Measurements from ENCODE around the gene ZNF366.
A peak's percentile ranks its signal among the peaks of the same experiment; 100 is the strongest.

The ZNF366 gene

DNA sequence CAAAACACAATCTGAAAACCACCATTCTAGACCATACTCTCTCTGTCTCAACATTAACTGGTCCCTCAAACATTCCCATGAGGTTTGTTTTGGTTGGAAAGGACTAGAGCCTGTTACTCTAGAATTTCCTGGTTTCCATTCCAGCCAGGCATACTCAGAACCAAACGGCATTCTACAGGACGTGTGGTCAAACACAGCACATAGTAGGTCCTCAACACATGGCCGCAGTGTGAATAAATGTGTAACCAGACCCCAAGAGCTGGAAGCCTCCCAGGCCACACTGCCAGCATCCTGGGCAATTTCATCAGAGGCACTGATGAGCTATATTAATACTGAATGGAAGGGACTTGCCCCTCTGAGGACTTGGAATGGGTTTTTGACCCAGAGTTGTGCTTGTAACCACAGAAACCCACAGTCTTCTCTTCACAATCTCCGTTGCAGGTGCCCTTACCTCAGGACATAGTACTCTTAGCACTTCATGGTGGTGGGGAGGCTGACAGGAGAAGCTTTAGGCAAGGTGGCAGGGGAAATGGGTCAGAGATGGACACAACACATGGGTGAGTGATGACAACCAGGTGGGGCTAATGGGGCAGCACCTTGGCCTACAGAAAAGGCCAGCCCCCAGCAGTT lies 66.0 kb downstream of the ZNF366 start:
- peak overlapping the region; percentile 48 for H3K27ac ChIP-seq (ENCODE audit: low read depth, low read length)
- H3K27me3 ChIP-seq (ENCODE audit: control insufficient read depth, insufficient read depth, low read length): no peaks in the 10 kb centered on the region
- no peak overlapping the region for H3K4me3 ChIP-seq (ENCODE audit: low read length)
- H3K9ac ChIP-seq (ENCODE audit: low read length): no peak overlapping the region
- no peaks in the 10 kb centered on the region for H3K36me3 ChIP-seq (ENCODE audit: control insufficient read depth, insufficient read depth, low read length)
- peaks cover 19% of the 10 kb centered on the region for H3K4me1 ChIP-seq (ENCODE audit: control insufficient read depth, insufficient read depth, low read length)

DNA sequence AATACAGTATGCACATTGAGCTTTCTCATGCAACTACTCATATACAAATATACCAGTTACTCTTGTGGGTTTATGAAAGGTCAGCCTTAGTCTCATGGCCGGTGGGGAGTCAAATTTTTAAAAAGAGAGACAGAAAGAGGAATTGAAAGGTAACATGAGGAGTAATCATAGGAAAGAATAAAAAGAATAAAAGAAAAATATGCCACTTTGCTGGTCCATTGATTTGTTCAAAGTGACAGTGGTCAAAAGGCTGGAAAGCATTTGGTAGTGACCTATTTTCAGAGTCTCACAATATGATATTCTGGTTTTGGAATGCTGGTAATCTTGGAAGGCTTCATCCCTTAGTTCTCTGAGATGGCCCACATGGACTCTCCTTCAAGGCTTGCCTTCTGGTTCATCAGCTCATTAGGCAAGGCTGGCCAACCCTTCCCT lies 67.0 kb downstream of the ZNF366 start:
- peaks cover 13% of the 10 kb centered on the region for H3K4me1 ChIP-seq (ENCODE audit: control insufficient read depth, insufficient read depth, low read length)
- no peaks in the 10 kb centered on the region for H3K27me3 ChIP-seq (ENCODE audit: control insufficient read depth, insufficient read depth, low read length)
- no peaks in the 10 kb centered on the region for H3K36me3 ChIP-seq (ENCODE audit: control insufficient read depth, insufficient read depth, low read length)
- peak overlapping the region; percentile 48 for H3K27ac ChIP-seq (ENCODE audit: low read depth, low read length)
- no peak overlapping the region for H3K9ac ChIP-seq (ENCODE audit: low read length)
- H3K4me3 ChIP-seq (ENCODE audit: low read length): no peak overlapping the region

DNA sequence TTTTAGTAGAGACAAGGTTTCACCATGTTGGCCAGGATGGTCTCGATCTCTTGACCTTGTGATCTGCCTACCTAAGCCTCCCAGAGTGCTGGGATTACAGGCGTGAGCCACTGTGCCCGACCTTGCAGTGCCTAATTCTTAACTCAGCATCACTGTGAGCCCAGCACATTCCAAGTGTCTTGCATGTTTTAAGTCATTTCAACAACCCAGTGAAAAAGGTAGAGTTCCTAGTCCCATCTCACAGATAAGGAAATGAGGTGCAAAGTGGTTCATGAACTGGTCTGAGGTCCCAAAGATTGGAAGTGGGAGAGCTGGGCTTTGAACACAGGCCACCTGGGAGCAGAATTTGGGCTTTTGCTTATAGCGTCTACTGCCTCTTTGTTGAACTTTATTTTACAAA lies 68.0 kb downstream of the ZNF366 start:
- no peak overlapping the region for H3K27ac ChIP-seq (ENCODE audit: low read depth, low read length)
- peaks cover 13% of the 10 kb centered on the region for H3K4me1 ChIP-seq (ENCODE audit: control insufficient read depth, insufficient read depth, low read length)
- no peak overlapping the region for H3K9ac ChIP-seq (ENCODE audit: low read length)

DNA sequence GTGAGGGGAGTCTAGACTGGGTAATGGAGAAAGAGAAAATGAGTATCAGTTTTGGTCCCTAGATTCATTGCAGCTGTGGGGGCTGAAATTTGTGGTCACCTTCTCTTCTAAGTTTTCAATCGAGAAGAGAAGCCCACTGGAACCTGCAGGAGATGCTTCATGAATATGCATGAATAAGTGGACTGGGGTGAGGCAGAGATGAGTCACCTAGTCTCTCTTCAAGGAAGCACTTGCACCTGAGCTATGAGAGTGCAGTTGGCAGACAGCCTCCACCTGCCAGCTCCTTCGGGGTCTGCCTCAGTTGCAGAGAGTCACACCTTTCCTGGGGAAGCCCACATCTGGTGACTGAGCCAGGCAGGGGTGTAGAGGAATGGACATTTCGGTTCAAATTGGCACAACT lies 69.1 kb downstream of the ZNF366 start:
- Histone ChIP-seq H3K4me1 (ENCODE audit: control insufficient read depth, insufficient read depth, low read length) (peaks cover 19% of the 10 kb centered on the region), H3K36me3 (ENCODE audit: control insufficient read depth, insufficient read depth, low read length) (no peaks in the 10 kb centered on the region), H3K27me3 (ENCODE audit: control insufficient read depth, insufficient read depth, low read length) (no peaks in the 10 kb centered on the region), H3K4me3 (ENCODE audit: low read length) (no peak overlapping the region), H3K27ac (ENCODE audit: low read depth, low read length) (no peak overlapping the region), H3K9ac (ENCODE audit: low read length) (no peak overlapping the region)

More for the DNA sequence above, 68.0 kb downstream of the ZNF366 start:
- Histone ChIP-seq H3K4me3 (ENCODE audit: low read length) (no peak overlapping the region), H3K27me3 (ENCODE audit: control insufficient read depth, insufficient read depth, low read length) (no peaks in the 10 kb centered on the region), H3K36me3 (ENCODE audit: control insufficient read depth, insufficient read depth, low read length) (no peaks in the 10 kb centered on the region)

DNA sequence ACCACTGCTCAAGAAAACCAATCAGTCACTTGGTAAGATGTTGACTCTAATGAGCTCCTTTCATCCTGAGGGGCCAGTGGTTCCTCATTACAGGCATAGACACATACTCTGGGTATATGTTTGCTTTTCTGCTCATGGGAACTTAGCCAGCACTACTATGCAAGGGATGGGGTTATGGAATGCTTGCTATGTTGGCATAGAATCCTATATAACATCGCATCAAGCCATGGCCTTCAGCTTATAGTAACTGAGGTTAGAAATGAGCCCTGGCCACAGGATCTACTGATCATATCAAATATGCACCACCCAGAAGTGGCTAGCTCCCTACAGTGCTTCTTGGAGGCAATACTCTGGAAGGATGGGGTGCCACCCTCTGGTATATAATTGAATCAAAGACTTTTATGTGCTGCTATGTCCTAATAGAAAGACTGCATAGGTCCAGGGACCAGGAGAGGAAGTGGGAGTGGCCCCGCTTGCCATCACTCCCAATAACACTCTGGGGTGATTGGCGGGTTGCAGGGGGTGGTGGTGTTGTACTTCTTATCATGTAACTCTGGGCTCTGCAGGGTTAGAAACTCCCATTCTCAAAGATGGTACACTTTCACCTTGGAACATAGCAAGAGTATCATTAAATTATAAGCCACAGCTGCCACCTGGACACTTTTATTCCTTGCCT lies 70.3 kb downstream of the ZNF366 start:
- H3K4me3 ChIP-seq (ENCODE audit: low read length): no peak overlapping the region
- H3K4me1 ChIP-seq (ENCODE audit: control insufficient read depth, insufficient read depth, low read length): peaks cover 17% of the 10 kb centered on the region
- H3K27me3 ChIP-seq (ENCODE audit: control insufficient read depth, insufficient read depth, low read length): no peaks in the 10 kb centered on the region
- no peaks in the 10 kb centered on the region for H3K36me3 ChIP-seq (ENCODE audit: control insufficient read depth, insufficient read depth, low read length)
- no peak overlapping the region for H3K9ac ChIP-seq (ENCODE audit: low read length)
- H3K27ac ChIP-seq (ENCODE audit: low read depth, low read length): no peak overlapping the region

DNA sequence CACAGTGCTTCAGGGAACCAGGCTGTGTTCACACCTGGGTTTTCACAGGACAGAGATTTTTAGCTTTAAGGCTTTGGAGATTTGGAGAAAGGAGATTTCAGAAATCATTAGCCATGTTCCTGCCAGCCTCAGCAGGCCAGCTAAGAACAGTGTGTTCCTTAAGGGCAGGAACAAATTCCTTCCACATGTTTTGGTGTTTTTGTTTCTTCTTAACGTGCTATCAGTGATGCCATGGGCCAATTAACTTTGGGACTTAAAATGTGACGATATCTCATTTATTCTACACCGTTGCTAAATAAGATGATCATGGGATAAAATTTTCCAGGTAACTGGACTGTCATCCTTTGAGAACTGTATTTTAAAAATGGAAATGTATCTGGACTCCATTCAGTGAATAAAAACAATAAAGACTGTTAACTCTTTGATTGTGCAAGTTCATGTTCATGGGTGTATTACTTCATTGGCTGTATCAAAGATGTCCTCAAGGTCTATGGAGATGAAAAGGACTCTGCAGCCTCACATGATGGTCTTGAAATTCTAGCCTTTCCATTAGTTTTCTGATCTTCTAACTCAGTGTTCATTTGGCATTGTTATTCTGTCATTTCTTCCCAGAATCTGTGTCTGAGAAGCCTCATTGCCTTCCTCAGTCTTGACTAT lies 72.3 kb downstream of the ZNF366 start:
- Histone ChIP-seq H3K36me3 (ENCODE audit: control insufficient read depth, insufficient read depth, low read length) (no peaks in the 10 kb centered on the region), H3K27ac (ENCODE audit: low read depth, low read length) (peak overlapping the region; percentile 1), H3K4me1 (ENCODE audit: control insufficient read depth, insufficient read depth, low read length) (peaks cover 7% of the 10 kb centered on the region), H3K4me3 (ENCODE audit: low read length) (no peak overlapping the region), H3K27me3 (ENCODE audit: control insufficient read depth, insufficient read depth, low read length) (no peaks in the 10 kb centered on the region), H3K9ac (ENCODE audit: low read length) (no peak overlapping the region)

DNA sequence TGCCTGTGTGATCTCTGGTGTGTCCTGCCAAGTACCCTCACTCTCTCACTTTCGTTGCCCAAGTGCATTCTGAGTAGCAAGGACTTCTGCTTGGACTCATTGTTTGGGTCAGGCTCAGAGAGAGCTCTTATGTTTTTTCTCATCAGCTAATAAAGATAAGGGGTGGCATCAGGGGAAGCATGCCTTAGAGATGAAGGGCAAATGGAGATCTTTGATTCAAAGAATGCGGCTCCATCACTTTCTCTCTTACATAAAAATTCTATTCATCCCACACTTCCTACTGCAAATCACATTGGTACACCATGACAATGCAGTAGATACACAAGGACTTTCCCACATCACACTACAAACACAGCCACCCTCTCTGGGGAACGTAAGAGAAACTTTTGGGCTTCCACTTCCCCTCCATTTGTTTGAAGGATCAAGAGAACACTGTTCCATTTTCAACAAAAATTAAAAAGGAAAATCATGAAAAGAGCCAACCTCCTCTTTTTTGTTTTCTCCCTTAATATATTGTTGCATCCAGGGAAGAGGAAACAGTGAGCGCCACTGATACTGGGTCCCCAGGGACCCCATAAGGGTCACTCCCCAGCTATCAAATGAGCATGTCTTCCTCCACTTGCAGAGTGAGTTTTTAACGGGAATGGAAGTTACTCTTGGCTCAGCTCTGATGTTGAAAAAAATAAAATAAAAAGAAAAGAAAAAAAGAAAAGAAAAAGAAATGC lies 73.0 kb downstream of the ZNF366 start:
- H3K27ac ChIP-seq (ENCODE audit: low read depth, low read length): no peak overlapping the region
- H3K4me1 ChIP-seq (ENCODE audit: control insufficient read depth, insufficient read depth, low read length): peaks cover 7% of the 10 kb centered on the region
- H3K9ac ChIP-seq (ENCODE audit: low read length): no peak overlapping the region
- no peak overlapping the region for H3K4me3 ChIP-seq (ENCODE audit: low read length)
- H3K36me3 ChIP-seq (ENCODE audit: control insufficient read depth, insufficient read depth, low read length): no peaks in the 10 kb centered on the region
- no peaks in the 10 kb centered on the region for H3K27me3 ChIP-seq (ENCODE audit: control insufficient read depth, insufficient read depth, low read length)

DNA sequence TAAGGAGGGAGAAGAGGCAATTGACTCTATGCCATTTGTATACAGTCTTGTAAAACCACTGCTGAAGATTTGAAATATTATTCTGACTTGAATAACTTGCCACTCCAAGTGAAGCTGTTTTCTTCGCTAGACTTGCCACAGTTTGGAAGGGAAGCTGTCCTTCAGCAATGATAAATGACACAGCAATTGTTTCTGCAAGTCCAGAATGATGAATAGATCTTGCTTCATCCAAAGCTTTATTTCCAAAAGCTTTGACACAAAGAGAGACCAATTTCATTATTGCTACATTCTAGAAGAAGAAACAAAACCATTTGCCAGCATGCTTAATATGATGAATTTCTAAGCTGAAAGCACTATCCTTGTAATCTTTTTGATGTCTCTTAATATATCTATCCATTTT lies 73.7 kb downstream of the ZNF366 start:
- H3K4me1 ChIP-seq (ENCODE audit: control insufficient read depth, insufficient read depth, low read length): peaks cover 7% of the 10 kb centered on the region
- no peak overlapping the region for H3K27ac ChIP-seq (ENCODE audit: low read depth, low read length)
- no peaks in the 10 kb centered on the region for H3K27me3 ChIP-seq (ENCODE audit: control insufficient read depth, insufficient read depth, low read length)
- H3K4me3 ChIP-seq (ENCODE audit: low read length): no peak overlapping the region
- H3K36me3 ChIP-seq (ENCODE audit: control insufficient read depth, insufficient read depth, low read length): no peaks in the 10 kb centered on the region
- no peak overlapping the region for H3K9ac ChIP-seq (ENCODE audit: low read length)

DNA sequence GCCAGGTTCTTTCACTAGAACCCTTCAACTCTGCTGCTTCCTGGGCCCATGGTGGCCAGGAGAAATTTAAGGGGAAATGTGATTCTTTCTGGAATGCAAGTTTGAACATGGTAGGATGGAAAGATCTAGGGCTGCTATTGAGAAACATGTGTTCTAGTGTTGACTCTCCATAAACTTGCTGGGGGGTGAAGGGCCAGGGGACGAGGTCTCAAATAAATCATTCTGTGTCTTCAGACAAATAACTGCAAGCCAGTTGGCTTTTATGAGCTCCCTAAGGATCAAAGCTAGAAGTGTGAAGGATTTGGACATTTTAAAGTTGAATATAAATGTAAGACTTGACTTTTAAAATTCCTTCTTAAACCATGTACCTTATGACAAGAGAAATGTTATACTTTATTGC lies 78.5 kb downstream of the ZNF366 start:
- no peaks in the 10 kb centered on the region for H3K27me3 ChIP-seq (ENCODE audit: control insufficient read depth, insufficient read depth, low read length)
- peaks cover 11% of the 10 kb centered on the region for H3K4me1 ChIP-seq (ENCODE audit: control insufficient read depth, insufficient read depth, low read length)
- no peak overlapping the region for H3K4me3 ChIP-seq (ENCODE audit: low read length)
- no peak overlapping the region for H3K27ac ChIP-seq (ENCODE audit: low read depth, low read length)
- no peaks in the 10 kb centered on the region for H3K36me3 ChIP-seq (ENCODE audit: control insufficient read depth, insufficient read depth, low read length)
- H3K9ac ChIP-seq (ENCODE audit: low read length): no peak overlapping the region

DNA sequence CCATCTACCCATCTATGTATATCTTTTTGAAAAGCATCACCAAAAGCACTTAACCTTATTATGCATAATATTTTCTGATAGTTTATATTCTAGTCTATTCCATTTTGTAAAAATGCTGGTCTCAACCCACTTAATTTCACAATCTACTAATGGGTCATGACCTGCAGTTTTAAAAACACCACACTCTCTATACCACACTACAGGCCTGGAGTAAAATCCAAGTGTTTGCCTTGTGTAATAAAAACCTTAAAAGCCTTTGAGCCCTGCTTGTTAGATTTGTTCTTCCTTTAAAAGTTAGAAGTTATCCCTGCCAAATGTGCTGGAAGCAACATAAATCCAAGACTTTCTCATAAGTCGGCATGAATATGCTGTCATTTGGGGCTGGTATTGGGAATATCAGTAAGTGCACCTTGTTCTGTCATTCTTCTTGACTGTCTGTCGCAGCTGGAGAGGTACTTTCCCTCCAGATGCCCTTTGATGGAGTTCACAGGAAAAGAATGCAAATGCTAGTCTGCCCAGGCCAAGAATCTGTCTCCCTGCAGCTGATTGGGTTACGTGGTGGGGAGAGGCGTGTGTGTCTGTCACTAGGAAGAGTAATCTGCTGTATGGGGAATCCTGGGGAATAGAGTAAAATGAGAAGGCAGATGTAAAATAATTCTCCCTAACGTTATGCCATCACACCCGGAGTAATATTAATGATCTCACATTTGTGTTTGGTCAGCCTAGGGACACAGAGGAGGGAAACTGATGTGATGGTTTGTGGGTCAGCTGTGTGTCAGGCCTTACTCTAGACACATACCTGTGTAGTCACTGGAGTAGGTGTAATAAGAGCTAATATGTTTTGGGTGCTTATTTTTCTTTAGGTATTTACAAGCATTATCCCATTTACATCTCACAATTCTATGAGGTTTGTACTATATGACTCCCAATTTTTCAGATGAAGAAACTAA lies 79.4 kb downstream of the ZNF366 start:
- Histone ChIP-seq H3K36me3 (ENCODE audit: control insufficient read depth, insufficient read depth, low read length) (no peaks in the 10 kb centered on the region), H3K4me3 (ENCODE audit: low read length) (no peak overlapping the region), H3K4me1 (ENCODE audit: control insufficient read depth, insufficient read depth, low read length) (peaks cover 6% of the 10 kb centered on the region), H3K9ac (ENCODE audit: low read length) (no peak overlapping the region), H3K27me3 (ENCODE audit: control insufficient read depth, insufficient read depth, low read length) (no peaks in the 10 kb centered on the region), H3K27ac (ENCODE audit: low read depth, low read length) (peak overlapping the region; percentile 1)

DNA sequence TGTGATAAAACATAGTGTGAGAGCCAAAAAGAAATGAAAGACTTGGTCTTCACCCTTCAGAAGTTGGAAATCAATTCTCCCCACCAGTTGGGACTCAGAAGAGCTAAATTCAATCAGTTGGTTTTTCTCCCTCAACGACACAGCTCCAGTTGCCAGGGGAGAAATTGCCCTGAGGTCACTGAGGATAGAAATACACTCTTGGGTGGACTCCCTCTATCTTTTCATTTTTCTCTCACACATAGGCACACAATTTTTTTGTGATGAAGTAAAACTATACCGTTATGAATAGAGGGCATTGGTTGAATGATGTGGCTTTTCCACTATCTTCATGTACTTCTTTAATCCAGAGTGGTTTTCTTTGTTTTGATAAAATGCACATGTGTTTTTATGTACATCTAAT lies 80.2 kb downstream of the ZNF366 start:
- H3K27ac ChIP-seq (ENCODE audit: low read depth, low read length): no peak overlapping the region

More for the DNA sequence above, 80.2 kb downstream of the ZNF366 start:
- no peaks in the 10 kb centered on the region for H3K36me3 ChIP-seq (ENCODE audit: control insufficient read depth, insufficient read depth, low read length)
- H3K4me3 ChIP-seq (ENCODE audit: low read length): no peak overlapping the region
- no peaks in the 10 kb centered on the region for H3K27me3 ChIP-seq (ENCODE audit: control insufficient read depth, insufficient read depth, low read length)
- no peak overlapping the region for H3K9ac ChIP-seq (ENCODE audit: low read length)
- H3K4me1 ChIP-seq (ENCODE audit: control insufficient read depth, insufficient read depth, low read length): peaks cover 6% of the 10 kb centered on the region
